SK-N-SH treated with all-trans-retinoic acid at 6 μM for 48 hours (cell line): ENCODE results near the gene PKN2.

Experiments
- ATAC-seq: fragments of 200-7000 bp; cut with Tn5 transposase; 3 replicates; pipeline ENCODE4 v1.9.1; 2020; ENCODE audit warnings: mild to moderate bottlenecking, moderate library complexity
- ARNTL ChIP-seq: fragments of 450-650 bp; formaldehyde crosslinking; IDR thresholded peaks from 2 replicates; pipeline ENCODE4 v1.5.0; 2020; ENCODE audit warnings: low read depth, mild to moderate bottlenecking, moderate library complexity, borderline replicate concordance
- BACH2 ChIP-seq: fragments of 250-450 bp; sonication (Bioruptor Pico); IDR thresholded peaks from 2 replicates; pipeline ENCODE4 v1.9.0; 2021; ENCODE audit warnings: mild to moderate bottlenecking, borderline replicate concordance
- CSDC2 ChIP-seq: fragments of 250-450 bp; sonication (Bioruptor Pico); IDR thresholded peaks from 2 replicates; pipeline ENCODE4 v1.5.0; 2020; ENCODE audit warnings: mild to moderate bottlenecking, moderate library complexity
- GLIS3 ChIP-seq: fragments of 250-450 bp; sonication (Bioruptor Pico); IDR thresholded peaks from 2 replicates; pipeline ENCODE4 v1.5.0; 2020; ENCODE audit warnings: mild to moderate bottlenecking, moderate library complexity
- ISL1 ChIP-seq: fragments of 250-450 bp; sonication (Bioruptor Pico); IDR thresholded peaks from 2 replicates; pipeline ENCODE4 v2.1.2; 2022; ENCODE audit warnings: mild to moderate bottlenecking, moderate library complexity
- OSR1 ChIP-seq: fragments of 250-450 bp; sonication (Bioruptor Pico); IDR thresholded peaks from 2 replicates; pipeline ENCODE4 v1.8.0; 2022; ENCODE audit warnings: moderate library complexity, mild to moderate bottlenecking, inconsistent platforms
- PPARA ChIP-seq: fragments of 250-450 bp; sonication (Bioruptor Pico); IDR thresholded peaks from 2 replicates; pipeline ENCODE4 v1.5.0; 2020; ENCODE audit warnings: mild to moderate bottlenecking, borderline replicate concordance
- RARB ChIP-seq: fragments of 250-450 bp; sonication (Bioruptor Pico); IDR thresholded peaks from 2 replicates; pipeline ENCODE4 v1.8.0; 2021; ENCODE audit warnings: mild to moderate bottlenecking, moderate library complexity
- SNAI2 ChIP-seq: fragments of 250-450 bp; sonication (Bioruptor Pico); IDR thresholded peaks from 2 replicates; pipeline ENCODE4 v1.5.0; 2020; ENCODE audit warnings: mild to moderate bottlenecking, moderate library complexity
- TCF4 ChIP-seq: fragments of 250-450 bp; sonication (Bioruptor Pico); IDR thresholded peaks from 2 replicates; pipeline ENCODE4 v1.8.0; 2021; ENCODE audit warnings: mild to moderate bottlenecking, moderate library complexity, borderline replicate concordance
- TOX ChIP-seq: fragments of 250-450 bp; sonication (Bioruptor Pico); IDR thresholded peaks from 2 replicates; pipeline ENCODE4 v1.8.0; 2021; ENCODE audit warnings: mild to moderate bottlenecking, moderate library complexity, borderline replicate concordance
- ZC3H10 ChIP-seq: fragments of 250-450 bp; sonication (Bioruptor Pico); IDR thresholded peaks from 2 replicates; pipeline ENCODE4 v1.5.1; 2021; ENCODE audit warnings: mild to moderate bottlenecking, moderate library complexity
- ZFP3 ChIP-seq: fragments of 250-450 bp; sonication (Bioruptor Pico); IDR thresholded peaks from 2 replicates; pipeline ENCODE4 v1.5.0; 2020; ENCODE audit warnings: mild to moderate bottlenecking, moderate library complexity
- ZFP30 ChIP-seq: fragments of 450-650 bp; formaldehyde crosslinking; IDR thresholded peaks from 2 replicates; pipeline ENCODE4 v1.5.0; 2022; ENCODE audit warnings: mild to moderate bottlenecking, moderate library complexity
- ZNF565 ChIP-seq: fragments of 450-650 bp; formaldehyde crosslinking; conservative IDR thresholded peaks from 2 replicates; pipeline ENCODE4 v1.5.0; 2020; ENCODE audit warnings: low read depth, mild to moderate bottlenecking, moderate library complexity
- ZNF70 ChIP-seq: fragments of 450-650 bp; formaldehyde crosslinking; IDR thresholded peaks from 2 replicates; pipeline ENCODE4 v1.5.0; 2020; ENCODE audit warnings: mild to moderate bottlenecking, moderate library complexity
- ZNF8 ChIP-seq: fragments of 450-650 bp; formaldehyde crosslinking; IDR thresholded peaks from 2 replicates; pipeline ENCODE4 v1.5.0; 2020; ENCODE audit warnings: mild to moderate bottlenecking, moderate library complexity
- TF ChIP-seq, protein P1 (sequence below): fragments of 250-450 bp; sonication (Bioruptor Pico); IDR thresholded peaks from 2 replicates; pipeline ENCODE4 v1.5.0; 2020; ENCODE audit warnings: mild to moderate bottlenecking, moderate library complexity
- TF ChIP-seq, protein P2 (sequence below): fragments of 250-450 bp; sonication (Bioruptor Pico); IDR thresholded peaks from 2 replicates; pipeline ENCODE4 v1.8.0; 2021; ENCODE audit warnings: low read depth, mild to moderate bottlenecking, moderate library complexity, borderline replicate concordance
- TF ChIP-seq, protein P3 (sequence below): fragments of 250-450 bp; sonication (Bioruptor Pico); IDR thresholded peaks from 2 replicates; pipeline ENCODE4 v1.5.1; 2020; ENCODE audit warnings: low read depth, mild to moderate bottlenecking, moderate library complexity
- TF ChIP-seq, protein P4 (sequence below): fragments of 250-450 bp; sonication (Bioruptor Pico); IDR thresholded peaks from 2 replicates; pipeline ENCODE4 v1.5.1; 2021; ENCODE audit warnings: mild to moderate bottlenecking, moderate library complexity
- TF ChIP-seq, protein P5 (sequence below): fragments of 250-450 bp; sonication (Bioruptor Pico); IDR thresholded peaks from 2 replicates; pipeline ENCODE4 v1.8.0; 2020; ENCODE audit warnings: mild to moderate bottlenecking, moderate library complexity, borderline replicate concordance

Gene PKN2

DNA sequence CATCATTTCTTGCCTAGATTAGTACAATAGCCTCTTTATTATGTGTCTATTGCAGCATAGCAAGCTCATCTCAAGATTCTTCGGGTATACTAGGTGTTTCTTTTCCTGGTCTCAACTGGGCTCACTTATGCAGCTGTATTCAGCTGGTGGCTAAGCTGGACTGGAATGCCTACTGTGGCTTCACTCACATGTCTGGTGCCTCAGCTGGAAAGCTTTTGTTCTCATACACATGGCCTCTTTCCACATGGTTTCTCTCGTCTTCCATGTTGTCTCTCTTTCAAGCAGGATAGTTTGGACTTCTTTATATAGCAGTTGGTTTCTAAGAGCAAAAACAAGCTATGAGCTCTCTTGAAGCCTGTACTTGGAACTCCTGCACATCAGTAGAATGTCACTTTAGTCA, 45.2 kb downstream of the PKN2 start:
- TF ChIP-seq ZNF8 (CRISPR knock-in tag) (no peak), BACH2 (no peak), PPARA (CRISPR knock-in tag) (no peak), ZNF565 (no peak), ZFP3 (CRISPR knock-in tag) (no peak), TOX (CRISPR knock-in tag) (no peak), ISL1 (CRISPR knock-in tag) (no peak), ARNTL (CRISPR knock-in tag) (no peak), ZFP30 (CRISPR knock-in tag) (no peak), RARB (CRISPR knock-in tag) (no peak), OSR1 (CRISPR knock-in tag) (no peak), ZNF70 (no peak), TCF4 (CRISPR knock-in tag) (no peak), ZC3H10 (CRISPR knock-in tag) (no peak), SNAI2 (no peak)
- TF ChIP-seq, protein P1, sequence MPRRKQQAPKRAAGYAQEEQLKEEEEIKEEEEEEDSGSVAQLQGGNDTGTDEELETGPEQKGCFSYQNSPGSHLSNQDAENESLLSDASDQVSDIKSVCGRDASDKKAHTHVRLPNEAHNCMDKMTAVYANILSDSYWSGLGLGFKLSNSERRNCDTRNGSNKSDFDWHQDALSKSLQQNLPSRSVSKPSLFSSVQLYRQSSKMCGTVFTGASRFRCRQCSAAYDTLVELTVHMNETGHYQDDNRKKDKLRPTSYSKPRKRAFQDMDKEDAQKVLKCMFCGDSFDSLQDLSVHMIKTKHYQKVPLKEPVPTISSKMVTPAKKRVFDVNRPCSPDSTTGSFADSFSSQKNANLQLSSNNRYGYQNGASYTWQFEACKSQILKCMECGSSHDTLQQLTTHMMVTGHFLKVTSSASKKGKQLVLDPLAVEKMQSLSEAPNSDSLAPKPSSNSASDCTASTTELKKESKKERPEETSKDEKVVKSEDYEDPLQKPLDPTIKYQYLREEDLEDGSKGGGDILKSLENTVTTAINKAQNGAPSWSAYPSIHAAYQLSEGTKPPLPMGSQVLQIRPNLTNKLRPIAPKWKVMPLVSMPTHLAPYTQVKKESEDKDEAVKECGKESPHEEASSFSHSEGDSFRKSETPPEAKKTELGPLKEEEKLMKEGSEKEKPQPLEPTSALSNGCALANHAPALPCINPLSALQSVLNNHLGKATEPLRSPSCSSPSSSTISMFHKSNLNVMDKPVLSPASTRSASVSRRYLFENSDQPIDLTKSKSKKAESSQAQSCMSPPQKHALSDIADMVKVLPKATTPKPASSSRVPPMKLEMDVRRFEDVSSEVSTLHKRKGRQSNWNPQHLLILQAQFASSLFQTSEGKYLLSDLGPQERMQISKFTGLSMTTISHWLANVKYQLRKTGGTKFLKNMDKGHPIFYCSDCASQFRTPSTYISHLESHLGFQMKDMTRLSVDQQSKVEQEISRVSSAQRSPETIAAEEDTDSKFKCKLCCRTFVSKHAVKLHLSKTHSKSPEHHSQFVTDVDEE (CRISPR knock-in tag): no peak
- TF ChIP-seq, protein P2, sequence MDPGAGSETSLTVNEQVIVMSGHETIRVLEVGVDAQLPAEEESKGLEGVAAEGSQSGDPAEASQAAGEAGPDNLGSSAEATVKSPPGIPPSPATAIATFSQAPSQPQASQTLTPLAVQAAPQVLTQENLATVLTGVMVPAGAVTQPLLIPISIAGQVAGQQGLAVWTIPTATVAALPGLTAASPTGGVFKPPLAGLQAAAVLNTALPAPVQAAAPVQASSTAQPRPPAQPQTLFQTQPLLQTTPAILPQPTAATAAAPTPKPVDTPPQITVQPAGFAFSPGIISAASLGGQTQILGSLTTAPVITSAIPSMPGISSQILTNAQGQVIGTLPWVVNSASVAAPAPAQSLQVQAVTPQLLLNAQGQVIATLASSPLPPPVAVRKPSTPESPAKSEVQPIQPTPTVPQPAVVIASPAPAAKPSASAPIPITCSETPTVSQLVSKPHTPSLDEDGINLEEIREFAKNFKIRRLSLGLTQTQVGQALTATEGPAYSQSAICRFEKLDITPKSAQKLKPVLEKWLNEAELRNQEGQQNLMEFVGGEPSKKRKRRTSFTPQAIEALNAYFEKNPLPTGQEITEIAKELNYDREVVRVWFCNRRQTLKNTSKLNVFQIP (CRISPR knock-in tag): no peak
- TF ChIP-seq, protein P3, sequence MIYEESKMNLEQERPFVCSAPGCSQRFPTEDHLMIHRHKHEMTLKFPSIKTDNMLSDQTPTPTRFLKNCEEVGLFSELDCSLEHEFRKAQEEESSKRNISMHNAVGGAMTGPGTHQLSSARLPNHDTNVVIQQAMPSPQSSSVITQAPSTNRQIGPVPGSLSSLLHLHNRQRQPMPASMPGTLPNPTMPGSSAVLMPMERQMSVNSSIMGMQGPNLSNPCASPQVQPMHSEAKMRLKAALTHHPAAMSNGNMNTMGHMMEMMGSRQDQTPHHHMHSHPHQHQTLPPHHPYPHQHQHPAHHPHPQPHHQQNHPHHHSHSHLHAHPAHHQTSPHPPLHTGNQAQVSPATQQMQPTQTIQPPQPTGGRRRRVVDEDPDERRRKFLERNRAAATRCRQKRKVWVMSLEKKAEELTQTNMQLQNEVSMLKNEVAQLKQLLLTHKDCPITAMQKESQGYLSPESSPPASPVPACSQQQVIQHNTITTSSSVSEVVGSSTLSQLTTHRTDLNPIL (CRISPR knock-in tag): no peak
- TF ChIP-seq, all 23 proteins: peak for 0
- no peak for ATAC-seq

DNA sequence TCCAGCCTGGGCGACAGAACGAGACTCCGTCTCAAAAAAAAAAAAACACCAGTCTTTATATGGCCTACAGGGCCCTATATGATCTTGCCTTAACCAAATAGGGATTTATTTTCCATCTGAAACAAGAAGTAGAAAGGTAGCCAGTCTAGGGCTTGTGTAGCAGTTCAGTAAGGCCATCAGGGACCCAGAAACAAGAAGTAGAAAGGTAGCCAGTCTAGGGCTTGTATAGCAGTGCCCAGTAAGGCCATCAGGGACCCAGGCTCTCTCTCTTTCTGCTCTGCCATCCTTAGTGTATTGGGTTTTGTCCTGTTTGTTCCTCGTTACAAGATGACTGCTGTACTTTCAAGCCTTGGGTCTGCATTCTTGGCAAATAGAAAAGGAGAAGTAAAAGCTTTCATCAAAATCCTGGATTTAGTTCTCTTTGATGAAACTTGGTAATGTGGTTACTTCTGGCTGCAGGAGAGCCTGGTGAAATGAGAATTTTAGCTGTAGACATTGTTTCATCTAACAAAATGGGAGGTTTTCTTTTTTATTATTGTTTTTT, 46.1 kb downstream of the PKN2 start:
- ATAC-seq: no peak
- TF ChIP-seq BACH2: no peak
- no peak for TF ChIP-seq CSDC2 (CRISPR knock-in tag)
- no peak for TF ChIP-seq TCF4 (CRISPR knock-in tag)
- no peak for TF ChIP-seq ISL1 (CRISPR knock-in tag)
- no peak for TF ChIP-seq GLIS3 (CRISPR knock-in tag)
- TF ChIP-seq, protein P4, sequence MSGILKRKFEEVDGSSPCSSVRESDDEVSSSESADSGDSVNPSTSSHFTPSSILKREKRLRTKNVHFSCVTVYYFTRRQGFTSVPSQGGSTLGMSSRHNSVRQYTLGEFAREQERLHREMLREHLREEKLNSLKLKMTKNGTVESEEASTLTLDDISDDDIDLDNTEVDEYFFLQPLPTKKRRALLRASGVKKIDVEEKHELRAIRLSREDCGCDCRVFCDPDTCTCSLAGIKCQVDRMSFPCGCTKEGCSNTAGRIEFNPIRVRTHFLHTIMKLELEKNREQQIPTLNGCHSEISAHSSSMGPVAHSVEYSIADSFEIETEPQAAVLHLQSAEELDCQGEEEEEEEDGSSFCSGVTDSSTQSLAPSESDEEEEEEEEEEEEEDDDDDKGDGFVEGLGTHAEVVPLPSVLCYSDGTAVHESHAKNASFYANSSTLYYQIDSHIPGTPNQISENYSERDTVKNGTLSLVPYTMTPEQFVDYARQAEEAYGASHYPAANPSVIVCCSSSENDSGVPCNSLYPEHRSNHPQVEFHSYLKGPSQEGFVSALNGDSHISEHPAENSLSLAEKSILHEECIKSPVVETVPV (CRISPR knock-in tag): no peak
- TF ChIP-seq ARNTL (CRISPR knock-in tag): no peak
- no peak for TF ChIP-seq PPARA (CRISPR knock-in tag)
- no peak for TF ChIP-seq TOX (CRISPR knock-in tag)
- TF ChIP-seq, protein P5, sequence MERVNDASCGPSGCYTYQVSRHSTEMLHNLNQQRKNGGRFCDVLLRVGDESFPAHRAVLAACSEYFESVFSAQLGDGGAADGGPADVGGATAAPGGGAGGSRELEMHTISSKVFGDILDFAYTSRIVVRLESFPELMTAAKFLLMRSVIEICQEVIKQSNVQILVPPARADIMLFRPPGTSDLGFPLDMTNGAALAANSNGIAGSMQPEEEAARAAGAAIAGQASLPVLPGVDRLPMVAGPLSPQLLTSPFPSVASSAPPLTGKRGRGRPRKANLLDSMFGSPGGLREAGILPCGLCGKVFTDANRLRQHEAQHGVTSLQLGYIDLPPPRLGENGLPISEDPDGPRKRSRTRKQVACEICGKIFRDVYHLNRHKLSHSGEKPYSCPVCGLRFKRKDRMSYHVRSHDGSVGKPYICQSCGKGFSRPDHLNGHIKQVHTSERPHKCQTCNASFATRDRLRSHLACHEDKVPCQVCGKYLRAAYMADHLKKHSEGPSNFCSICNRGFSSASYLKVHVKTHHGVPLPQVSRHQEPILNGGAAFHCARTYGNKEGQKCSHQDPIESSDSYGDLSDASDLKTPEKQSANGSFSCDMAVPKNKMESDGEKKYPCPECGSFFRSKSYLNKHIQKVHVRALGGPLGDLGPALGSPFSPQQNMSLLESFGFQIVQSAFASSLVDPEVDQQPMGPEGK (CRISPR knock-in tag): no peak
- no peak for TF ChIP-seq SNAI2

DNA sequence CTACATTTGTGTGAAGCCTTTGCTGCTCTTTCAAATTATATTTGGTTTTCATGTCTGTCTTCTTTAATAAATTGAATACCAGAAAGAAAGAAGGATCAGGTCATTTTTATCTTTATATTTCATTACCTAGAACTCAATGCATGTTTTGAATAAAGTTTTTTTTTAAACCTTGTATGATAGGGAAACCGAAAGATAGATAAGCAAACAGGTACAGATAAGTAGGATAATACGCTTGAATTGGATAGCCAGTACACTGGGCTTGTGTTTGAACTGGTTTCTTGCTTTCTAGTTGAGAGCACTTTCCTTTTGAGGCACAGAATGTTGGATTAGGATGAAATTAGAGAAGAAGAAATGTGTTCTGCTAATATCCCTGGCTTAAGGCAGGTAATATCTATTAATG, 46.9 kb downstream of the PKN2 start:
- TF ChIP-seq, protein P3 (CRISPR knock-in tag): no peak
- TF ChIP-seq TCF4 (CRISPR knock-in tag) (no peak), BACH2 (no peak)
- TF ChIP-seq, protein P5 (CRISPR knock-in tag): no peak
- TF ChIP-seq, protein P4 (CRISPR knock-in tag): no peak
- ATAC-seq: peak; percentile 19
